HG03558 (cell line): ENCODE data around the gene SDF2.
A peak's percentile ranks its signal among the peaks of the same experiment; 100 is the strongest.

Source experiments
- ATAC-seq: cut with Tn5 transposase; IDR thresholded peaks from one replicate; pipeline ENCODE4 v1.9.1; 2021; ENCODE audit warnings: moderate number of reproducible peaks; ENCODE audit not compliant: unreplicated experiment; ENCODE audit errors: extremely low read depth

The SDF2 gene, protein sequence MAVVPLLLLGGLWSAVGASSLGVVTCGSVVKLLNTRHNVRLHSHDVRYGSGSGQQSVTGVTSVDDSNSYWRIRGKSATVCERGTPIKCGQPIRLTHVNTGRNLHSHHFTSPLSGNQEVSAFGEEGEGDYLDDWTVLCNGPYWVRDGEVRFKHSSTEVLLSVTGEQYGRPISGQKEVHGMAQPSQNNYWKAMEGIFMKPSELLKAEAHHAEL

DNA sequence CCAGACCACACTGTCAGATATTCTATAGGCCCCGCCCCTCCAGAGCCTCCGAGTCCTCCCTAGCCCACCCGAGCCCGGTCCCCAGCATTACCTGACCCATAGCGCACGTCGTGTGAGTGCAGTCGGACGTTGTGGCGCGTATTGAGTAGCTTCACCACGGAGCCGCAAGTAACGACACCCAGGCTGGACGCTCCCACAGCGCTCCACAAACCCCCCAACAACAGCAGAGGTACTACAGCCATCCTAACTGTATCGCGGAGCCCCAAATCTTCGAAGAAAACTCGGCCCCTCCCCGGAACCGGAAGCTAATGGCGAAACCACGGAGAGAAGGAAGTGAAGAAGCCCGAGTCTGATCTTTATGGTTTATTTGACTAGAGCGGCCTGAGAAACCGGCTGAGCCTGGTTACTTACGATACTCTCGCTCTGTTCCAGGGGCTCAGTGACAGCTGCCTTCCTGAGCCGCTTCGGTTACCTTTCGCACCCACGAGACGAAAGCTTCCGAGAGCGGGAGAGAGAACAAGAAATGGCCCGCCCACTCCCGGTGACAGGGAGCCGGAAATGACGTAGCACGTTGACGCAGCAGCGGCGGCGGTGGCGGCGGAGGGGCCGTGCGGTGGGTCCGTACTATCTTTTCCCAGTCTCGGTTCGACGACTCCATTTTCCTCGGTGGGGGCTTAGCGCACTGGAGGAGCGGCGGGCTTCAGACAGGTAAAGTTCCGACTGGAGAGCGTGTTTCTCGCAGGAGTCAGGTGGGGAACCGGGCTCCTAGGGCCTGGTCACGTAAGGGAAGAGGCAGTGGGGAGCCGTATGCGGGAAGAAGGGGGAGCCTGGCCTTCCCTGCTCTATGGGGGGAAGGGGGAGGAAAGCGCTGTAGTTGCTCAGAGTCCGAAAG is at the start of gene SDF2, which contains the start of gene SUPT6H:
Gene SDF2, minus strand, starts transcription at position 272 of the 892 bp plus-strand sequence. Its CDS starts 30 bp downstream, at position 242.
Gene SUPT6H, plus strand, starts transcription at position 571 of the 892 bp plus-strand sequence. CDS start 11,197 bp downstream, outside the sequence.
- no peak for ATAC-seq

DNA sequence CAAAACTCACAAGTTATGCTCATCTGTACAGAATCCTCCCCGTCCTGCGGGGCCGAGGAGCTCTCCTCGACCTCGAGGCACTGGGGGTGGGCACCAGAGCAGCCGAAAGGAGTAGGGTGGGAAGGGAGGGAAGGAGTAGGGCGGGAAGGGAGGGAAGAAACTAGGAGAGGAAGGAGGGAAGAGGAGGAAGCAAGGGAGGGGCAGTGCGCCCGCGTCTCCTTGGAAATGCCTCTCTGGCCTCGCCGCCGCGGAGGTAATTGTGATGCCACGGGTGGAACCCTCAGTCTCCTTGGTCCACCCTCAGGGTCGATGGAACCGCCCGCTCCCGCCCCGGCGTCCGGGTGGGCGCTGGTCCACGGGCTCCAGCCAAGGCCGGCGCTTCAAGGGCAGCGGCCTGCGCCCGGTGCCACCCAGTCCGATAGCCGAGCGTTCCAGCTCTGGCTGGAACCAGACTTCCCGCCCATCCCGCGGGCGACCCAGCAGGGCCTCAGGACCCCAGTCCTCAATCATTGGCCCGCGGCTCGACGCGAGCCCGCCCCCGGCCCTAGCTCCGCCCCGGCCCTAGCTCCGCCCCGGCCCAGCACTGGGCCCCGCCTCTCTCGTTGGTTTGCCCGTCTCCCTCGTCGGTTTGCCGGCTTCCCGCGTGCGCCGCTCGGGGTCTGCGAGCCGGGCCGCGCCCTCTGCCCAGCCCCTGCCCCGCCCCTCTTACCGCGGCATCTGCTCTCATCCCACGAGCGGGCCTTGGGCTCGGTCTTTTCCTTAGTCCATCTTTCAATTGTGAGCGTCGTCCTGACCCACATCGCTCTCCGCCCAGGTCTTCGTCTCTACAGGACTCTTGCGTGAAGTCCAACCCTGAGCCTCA is 49.4 kb upstream of the SDF2 start:
- peak; percentile 41 for ATAC-seq

DNA sequence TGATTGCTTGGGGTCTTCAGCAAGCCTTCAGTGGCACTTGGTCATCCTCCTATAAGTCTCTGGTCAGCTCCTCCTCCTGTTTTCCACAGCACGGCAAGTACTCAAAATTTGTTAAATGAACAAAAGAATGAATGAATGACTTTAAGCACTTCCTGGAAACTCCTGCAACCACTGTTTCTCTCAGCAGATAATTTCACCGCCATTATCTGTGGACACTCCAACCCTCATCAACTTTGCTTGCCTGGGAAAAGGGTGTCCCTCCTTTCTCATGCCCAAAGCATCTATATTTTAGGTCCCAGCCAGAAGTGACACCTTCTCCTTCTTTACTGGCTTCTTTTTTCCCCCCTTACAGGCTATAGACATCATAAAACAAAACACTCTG is 45.6 kb upstream of the SDF2 start:
- ATAC-seq = no peak

DNA sequence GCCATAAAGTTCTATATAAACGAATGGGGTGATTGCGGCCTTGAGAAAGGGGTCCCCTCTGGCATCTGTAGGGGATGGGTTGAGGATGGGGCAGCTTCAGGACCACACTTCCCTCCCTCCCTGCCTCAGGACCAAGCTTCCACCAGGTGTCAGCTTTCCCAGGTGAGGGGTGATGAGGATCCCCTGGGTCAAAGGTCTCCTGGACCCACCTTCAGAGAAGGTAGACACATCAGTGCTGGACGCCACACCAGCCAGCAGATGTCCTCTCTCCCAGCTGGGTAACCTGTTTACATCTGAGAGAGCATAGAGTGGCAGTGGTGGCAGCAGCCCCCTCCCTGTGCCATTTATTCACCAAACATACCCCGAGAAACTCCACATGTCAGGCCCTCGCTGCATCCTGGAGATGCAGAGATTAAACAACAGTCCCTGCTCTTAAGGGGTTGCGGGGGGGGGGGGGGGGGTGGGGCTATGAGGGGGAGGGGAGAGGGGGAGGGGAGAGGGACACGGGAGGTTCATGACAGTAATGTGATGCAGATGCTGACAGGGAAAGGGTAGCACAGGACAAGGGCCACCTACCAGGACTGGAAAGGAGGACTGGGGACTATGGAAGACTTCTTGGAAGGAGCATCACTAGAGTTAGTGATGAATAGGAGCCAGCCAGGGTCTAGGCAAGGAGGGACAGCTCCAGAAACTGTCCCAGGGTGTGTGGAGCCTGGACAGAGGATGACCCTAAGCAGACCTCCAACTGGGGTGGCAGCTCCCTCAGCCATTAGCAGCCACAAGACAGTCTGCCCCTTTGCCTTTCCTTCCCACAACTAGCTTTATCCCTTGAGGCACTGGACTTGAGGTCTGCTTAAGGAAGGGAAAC is 45.0 kb upstream of the SDF2 start:
- ATAC-seq = no peak

DNA sequence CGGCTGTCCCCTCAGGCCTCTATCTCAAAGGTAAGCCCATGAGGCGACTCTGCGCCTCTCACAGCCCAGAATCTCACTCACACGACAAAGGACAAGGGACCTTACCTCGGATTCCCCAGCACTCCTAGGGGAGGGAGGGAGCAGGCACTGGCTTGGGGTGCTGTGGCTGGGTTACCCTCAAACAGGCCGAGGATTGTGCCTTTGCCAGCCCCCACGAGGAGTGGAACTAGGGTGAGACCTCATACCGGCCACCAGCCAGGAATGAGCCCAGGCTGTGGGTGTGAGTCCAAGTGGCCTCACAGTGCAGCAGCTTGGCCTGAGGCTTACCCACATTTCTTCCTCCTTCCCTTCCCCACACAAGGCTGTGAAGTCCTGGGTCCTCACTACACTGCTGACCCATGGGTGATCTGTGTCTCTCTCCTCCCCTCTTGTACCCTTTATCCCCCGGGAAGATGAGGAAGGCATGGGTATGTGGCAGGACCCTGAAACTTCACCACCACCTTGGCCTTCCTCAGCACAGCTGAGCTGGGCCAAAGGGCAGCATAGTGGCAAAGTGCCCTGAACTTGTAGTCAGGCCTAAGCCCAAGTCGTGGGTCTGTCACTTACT is 44.1 kb upstream of the SDF2 start:
- no peak for ATAC-seq

DNA sequence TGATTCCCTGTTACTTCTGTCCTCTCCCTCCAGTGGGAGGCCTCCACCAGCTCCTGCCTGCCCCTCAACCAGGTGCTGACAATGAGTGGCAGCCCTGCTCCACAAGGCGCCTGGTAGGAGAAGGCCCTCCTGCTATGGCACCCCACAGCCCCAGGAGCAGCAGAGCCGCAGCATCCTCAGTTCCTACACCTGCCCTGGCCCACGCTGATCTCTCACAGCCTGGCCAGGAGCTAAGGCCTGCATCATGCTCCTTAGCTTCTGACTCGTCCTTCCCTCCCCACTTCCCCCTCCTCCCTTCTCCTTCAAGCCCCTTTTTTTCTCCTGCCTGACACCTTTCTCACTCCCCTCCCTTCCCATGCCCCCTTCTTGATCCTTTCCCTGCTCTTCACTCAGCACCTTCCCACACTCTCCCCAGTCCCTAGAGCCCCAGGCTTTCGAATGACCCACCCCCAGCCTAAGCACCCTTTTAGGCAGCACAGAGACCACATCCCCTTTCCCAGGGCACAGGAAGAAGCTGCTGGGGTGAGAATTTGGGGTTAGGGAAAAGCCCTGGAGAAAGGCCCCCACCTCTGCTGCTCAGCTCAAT is 43.5 kb upstream of the SDF2 start:
- ATAC-seq = no peak

DNA sequence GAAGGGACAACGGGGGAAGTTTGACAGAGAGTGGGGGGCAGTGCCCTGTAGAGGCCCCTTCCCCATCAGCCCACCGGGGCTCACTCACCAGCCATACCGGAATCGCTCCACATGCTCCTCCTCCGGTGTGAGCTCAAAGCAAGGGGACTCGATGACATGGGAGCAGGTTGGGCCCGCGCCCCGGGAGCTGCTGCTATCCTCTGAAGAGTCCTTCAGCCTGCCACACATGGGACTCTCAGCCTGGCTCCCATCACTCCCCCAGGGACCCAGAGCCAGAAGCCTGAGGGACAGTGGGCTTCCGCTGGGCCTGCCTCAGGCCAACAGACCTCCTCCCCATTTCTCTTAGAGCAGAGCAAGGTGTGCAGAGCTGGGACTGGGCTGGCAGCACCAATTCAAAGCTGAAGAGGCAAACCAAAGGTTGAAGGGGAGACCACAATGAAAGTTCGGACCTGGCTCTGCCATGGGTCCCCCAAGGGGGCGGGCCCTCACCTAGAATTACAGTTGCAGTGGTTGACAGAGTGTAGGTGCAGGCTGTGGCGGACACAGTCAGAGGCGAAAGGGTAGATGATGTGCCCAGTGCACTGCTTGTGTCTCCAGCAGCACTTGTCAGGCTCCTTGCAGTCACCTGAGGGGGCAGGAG is 42.6 kb upstream of the SDF2 start:
- ATAC-seq = no peak

DNA sequence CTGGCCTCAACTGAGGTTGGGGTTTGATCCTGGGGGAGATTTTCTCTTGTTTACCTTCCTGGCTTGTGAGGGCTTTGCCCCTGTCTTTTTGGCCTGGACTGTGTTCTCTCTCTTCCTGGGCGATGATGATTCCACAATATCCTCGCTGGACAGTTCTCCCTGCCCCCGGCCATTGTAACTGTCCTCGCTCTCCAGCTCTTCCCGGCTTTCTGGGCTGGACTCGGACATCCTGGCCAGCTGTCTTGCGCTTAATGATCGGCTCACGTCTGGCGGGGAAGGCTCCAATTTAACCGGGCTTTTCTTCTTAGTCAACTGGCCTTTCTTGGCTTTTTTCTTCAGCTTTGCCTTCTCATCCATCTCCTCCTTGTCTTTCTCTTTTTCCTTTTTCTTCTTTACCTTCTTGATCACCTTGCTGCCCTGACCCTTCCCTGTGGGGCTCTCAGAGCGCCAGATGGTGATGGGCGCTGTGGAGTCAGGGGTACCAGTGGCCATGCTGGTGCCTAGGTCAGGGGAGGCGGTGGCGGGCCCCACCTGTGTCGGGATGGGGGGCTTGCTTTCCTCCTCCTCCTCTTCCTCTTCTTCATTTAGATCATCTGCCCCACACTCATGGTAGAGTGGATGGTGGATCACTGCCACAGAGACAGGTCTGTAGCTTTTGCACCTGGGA is 42.0 kb upstream of the SDF2 start:
- ATAC-seq = no peak

DNA sequence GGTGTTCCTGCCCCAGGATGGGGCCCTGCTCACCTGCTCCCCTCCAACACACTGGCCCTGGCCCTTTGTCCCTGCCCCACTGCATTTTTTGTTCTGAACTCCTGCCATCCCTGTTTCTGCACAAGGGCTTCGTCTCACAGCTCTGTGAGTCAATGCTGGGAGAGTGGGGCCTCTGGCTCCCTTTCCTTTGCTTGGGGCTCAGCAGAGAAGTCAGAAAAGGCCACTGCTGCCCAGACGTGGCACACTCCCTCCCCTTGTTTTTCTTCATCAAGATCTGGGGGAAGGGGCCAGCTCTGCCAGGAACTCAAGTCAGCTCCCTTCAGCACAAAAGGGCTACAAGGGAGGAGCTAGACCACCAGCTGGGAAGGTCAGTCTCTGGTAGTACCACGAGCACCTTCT is 41.0 kb upstream of the SDF2 start:
- no peak for ATAC-seq

DNA sequence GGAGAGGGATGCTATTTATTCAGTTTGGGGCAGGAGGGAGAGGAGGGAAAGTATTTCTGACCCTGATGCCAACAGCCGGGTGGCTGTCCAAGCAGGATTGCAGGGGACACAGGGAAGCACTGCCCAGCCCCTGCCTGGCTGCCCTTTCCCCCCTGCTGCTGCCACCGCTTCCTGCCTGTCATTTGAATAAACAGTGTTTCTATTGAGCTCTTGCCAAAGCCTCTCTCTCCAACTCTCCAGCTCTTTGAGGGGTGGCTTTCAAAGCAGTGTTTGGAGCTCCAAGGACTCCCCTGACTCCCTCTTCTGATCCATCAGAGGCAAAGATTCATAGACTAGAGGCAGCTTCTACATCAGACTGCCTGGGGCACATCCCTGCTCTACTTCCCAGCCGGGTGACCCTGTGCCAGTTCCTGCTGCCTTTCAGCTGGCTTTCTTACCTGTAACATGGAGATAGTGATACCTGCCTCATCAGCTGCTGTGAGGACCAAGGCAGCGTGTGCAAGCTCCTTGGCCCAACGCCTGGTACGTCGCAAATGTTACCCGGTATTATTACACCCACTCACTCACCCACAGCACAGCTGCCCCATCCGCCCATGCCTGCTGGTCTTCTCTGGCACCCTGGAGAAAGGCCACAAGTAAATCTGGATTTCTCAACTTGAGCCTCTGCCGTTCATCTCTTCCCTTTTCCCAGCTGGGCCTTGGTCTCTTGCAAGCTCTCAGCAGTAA is 40.5 kb upstream of the SDF2 start:
- ATAC-seq = no peak

DNA sequence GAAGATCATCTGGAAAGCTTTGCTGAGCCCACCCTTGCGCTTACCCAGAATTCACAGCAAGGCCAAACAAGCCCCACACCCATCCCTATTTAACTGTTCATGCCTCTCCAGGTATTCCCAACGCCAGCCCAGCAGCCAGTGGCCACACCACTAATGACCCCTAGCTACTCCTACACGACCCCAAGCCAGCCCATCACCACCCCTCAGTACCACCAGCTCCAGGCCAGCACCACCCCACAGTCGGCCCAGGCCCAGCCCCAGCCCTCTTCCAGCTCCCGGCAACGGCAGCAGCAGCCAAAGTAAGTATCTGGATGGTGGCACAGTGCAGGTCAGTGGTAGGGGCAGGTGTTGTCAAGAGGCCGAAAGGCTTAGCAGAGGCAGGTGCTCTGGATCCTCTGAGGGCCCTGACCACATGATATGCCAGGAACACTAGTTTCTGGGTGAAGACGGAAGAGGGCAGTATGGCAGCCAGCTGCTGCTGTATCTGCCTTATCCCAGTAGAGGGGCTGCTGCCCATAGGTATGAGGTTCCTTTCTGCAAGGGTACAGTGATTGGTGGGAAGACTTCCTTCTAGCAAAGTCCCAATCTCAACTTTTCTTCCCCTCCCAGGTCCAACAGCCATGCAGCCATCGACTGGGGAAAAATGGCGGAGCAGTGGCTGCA is 39.3 kb upstream of the SDF2 start:
- no peak for ATAC-seq

DNA sequence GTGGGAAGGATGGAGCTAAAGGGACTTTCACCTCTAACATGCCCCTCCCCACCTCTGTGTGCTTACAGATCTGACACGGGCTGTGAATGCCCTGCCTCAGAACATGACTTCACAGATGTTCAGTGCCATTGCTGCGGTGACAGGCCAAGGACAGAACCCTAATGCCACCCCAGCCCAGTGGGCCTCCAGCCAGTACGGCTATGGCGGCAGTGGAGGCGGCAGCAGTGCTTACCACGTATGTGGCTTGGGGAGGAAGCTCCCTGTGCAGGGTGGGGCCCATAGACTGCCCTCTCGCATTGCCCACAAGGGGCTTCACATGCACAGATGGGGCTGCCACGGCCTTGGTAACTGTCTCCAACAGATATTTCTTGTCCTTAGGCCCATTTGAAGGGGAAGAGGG is 38.6 kb upstream of the SDF2 start:
- ATAC-seq = no peak

DNA sequence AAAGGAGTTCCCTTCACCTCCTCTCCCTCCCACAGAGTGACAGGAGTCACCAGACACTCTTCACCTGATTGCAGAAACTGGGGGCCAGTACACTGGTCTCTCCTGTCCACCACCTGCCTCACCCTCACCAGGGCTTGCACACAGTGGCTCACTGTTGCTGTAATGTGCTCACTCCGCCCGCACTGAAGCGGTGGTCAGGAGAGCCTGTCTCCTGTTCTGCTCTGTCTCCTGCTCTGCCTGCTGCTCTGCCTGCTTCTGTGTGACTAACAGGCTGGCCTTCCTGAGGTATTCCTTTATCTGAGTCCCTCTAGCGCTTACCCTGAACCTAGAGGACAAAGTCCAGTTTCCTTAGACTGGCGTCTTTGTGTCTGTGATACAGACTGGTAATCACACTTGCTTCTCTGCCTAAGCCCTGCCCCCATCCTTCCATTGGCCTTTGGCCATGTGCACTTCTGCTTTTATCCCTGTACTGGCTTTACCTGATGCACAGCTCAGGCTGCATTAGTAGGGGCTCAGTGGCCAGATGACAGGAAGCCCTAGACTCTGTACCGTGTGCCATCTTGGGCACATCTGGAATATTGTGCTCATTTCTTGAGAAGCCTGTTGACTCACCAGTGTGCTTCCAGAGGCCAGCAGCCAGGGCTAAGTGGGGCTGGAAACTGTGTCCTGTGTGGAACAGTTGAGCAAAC is 36.7 kb upstream of the SDF2 start:
- ATAC-seq = no peak

DNA sequence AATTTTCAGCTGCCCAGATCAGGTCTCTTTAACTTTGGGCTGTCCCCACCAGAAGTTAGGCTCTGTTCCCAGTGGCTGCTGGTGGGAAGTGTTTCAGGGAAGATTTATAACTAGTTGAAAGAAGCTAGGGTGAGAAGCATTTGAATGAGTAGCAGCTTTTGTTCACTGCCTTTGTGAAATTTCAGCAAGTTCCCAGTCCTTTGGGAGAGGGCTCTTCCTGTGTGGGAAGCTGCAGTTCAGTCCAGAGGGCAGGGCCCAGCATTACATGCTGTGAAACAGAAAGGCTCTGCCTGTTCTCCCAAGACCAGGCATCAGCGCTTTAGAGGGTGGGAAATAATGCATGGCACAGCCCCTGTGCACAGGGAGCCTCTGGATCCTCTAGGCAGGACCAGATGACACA is 32.2 kb upstream of the SDF2 start:
- ATAC-seq = no peak

DNA sequence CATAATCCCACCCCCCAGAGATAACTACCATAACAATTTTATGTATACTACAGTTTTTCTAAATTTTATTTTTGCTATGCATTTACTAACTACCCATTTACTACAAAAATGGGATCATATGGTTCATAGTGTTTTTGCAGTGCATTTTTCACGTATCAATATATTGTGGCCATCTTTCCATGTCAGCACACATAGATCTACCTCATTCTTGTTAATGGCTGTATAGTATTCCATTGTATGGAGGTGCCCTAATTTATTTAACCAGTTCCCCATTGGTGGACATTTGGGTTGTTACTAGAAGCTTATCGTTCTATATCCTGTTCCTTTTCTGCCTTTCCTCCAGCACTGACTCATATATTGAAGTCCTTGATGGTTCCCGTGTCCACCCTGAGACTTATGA is 27.3 kb upstream of the SDF2 start:
- no peak for ATAC-seq

DNA sequence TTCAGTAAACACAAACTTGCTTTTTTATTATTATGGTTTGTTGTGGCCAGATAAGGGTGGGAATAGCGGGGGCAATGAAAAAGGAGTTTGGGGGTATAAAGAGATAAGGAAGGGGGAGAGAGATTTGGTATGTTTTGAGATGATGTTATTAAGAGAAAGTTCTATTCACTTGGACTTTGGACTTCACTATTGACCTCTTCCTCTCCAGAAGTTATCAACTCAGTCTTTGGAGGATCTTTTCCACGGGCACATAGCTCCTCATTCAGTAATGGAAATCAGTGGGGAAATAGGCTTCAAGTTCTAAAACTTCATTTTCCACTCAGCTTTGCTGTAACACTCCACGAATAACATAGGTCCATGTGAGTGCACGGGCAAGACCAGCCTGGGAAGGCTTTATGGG is 26.8 kb upstream of the SDF2 start:
- no peak for ATAC-seq
